ENCODE results near the gene THBS2.
"Not testable (repeated sequence)": the region's sequence is repeated elsewhere in the genome, so short reads cannot be mapped to it uniquely, and the experiment has no call there.

THBS2 gene

DNA sequence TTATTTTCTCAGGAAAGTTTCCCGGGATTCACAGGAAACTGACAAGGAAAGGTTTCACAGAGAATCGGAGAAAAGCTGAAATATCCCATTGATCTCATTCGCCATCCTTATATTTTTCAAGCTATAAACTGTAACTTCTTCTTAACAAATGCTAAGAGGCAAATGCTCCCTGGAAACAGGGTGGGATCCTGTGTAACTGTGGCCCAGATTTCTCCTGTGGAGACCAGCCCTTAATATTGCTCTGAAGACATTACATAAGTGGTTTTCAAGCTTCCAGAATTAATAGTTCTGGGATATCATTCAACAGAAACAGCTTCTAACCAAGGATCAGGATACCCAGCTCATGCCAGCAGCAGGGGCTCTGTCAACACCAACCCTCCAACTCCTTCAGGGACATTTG is 69.2 kb downstream of the THBS2 start:
- DNase-seq (ENCODE audit: low spot score) = no peak

DNA sequence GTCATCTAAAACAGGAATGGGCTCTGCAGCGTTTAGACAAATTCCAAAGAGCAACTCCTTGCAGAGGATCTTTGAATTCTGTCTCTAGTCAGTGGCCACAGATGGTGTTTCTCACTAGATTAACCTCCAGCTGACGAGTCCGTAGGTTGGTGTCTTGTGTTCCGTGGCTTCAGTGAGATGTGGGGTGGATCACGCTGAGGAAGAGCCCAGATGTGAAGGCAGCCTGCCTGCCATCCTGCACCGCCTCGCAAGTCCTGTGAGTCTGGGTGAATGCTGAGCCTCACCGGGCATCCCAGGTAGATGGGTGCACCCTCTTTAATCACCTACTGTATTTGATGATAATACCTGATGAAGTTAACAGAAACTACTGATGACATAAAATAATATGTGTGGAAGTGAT is 70.4 kb downstream of the THBS2 start:
- DNase-seq (ENCODE audit: low spot score) = no peak

DNA sequence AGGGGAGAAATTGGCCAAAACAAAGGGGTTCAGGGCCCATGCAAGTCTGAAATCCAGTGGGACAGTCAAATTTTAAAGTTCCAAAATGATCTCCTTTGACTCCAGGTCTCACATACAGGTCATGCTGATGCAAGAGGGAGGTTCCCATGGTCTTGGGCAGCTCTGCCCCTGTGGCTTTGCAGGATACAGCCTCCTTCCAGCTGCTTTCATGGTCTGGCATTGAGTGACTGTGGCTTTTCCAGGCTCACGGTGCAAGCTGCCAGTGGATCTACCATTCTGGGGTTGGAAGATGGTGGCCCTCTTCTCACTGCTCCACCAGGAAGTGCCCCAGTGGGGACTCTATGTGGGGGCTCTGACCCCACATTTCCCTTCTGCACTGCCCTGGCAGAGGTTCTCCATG is 73.8 kb downstream of the THBS2 start:
- DNase-seq (ENCODE audit: low spot score) = not testable (repeated sequence)

DNA sequence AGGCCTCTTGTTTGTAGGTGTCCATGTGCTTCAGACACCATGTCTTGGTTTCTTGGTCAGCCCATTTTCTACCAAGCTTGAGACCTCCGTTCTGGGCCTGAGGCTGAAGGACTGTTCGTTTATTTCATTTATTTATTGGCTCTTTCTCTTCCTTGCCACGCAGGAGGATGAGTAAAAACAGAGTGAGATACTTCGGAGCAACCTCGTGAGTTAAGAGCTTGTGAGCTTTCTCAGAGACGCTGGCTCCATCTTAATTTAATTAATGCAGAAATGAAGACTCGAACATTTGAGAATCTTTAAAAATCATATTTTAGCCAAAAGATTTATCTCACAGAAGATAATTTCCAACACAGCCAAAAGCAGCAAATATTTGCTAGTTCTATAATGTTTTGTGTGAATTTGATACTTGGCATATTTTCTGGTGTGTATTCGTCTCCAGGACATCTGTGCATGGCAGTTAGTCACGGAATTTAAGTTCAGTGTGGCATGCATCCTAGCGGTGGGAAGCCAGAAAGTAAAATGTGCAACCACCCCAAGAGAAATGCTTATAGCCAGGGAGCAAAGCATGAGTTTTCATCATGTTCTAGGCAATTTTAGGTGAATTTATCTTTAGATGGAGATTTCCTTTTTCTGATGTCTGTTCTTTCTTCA is 76.0 kb downstream of the THBS2 start:
- no peak for DNase-seq (ENCODE audit: low spot score)

DNA sequence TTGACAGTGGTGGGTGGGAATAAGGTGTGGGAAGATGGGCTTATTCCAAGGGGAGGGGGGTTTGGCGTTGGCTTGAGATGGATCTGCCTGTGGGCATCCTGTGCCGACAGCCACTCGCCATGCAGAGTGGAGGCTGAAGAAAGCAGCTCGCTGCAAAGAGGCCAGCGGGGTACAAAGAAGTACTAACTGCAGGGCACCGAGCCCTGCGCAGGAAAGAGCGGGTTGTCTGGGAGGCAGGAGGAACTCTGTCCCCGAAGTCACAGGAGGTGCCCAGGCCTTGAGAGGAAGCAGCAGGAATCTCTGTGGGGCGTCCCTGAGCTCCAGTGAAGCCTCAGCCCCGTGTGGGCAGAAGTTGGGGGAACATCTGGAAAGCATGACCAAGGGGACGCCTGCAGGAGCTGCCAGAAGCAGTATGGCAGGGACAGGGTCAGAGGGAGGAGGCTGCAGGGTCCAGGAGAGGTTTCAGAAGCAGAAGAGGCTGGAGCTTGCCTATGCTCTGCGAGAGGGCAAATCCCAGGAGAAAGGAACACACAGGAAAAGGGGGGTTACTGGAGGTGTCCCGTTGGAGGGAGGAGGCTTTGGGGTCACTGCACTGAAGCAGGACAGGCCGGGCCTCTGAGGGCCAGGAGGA is 77.2 kb downstream of the THBS2 start:
- DNase-seq (ENCODE audit: low spot score) = no peak

DNA sequence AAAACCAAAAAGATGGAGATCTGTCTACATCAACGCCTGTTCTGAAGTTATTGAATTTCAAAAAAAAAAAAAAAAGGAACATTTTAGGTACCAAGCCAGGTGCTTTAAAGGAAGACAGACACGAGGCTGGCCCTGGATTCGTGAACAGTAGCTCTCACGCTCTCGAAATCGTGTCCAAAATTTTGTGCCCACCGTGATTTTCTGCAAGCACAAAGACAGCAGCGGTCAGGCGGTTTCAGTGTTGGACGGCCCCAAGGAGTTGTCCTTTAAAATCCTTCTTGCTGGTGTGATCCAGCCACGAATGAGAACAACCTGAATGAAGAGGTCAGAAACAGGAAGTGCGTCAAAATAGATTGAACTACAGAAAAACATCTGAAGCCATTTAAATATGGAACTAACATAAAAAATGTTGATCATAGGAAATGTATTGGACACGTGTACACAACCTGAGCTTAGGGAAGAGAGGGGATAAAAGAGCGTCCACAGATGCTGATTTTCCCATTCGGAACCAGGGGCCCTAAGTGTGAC is 78.2 kb downstream of the THBS2 start:
- no peak for DNase-seq (ENCODE audit: low spot score)

DNA sequence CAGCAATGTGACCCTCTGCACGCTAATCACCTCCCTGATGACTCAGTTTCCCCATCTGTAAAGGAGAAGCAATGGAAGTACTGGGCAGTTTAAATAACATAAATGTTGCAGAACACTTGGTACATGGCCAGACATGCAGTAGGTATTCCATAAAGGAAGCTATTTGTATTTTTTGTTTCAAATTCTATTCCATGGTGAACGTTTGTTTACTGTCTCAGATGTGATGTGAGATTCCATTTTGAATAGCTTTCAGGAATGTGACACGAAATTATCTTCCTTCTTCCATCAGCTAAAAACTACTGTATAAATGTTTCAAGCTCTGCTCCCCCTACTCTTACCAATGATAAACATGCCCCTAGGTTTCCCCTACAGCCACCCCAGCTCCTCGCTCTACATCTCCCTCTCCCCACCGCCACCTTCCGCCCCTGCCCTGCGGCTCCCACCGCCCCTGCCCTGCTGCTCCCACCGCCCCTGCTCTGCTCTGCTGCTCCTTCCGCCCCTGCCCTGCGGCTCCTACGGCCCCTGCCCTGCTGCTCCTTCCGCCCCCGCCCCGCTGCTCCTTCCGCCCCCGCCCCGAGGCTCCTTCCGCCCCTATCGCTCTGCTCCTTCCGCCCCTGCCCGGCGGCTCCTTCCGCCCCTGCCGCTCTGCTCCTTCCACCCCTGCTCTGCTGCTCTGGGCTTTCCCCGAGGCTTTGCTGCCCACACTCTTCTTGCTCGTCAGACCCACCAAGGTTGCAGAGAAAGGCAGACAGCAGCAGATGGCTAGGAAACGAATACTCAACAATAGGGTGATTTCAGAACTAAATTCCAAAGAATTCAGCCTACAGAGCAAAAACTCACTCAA is 78.9 kb downstream of the THBS2 start:
- DNase-seq (ENCODE audit: low spot score) = no peak

DNA sequence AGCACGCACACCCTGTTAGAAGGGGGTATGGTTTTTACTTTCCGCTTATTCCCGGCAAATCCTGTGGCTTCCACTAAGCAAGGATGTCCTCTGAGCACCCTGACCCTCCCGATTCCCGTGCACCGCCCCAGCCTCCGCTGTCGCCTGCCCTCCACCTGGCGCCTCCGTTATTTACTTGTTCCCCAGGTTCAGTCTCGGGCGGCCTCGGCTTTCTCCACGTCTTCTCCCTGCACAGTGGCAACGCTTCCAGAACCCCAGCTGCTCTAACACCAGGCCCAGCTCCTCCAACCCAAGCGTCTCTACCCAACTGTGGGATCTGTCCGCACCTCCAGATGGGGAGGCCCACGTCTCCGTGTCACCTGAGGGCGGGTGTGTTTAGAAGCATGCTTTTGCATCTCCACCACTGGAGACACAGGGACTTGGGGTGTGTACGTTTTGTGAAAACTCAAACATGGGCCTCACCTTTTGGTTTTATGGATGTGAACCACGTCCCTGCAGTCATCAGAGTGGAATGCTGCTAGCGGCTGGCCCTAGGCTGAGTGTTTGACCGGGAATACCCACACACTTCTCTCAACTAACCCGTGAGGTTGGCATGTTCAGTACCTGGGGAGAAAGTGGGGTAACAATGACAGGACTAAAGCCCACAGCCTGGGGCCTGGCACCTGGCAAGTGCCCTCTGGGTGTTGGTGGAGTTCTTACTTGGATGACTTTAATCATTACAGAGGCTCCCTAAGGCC is 79.9 kb downstream of the THBS2 start:
- no peak for DNase-seq (ENCODE audit: low spot score)

DNA sequence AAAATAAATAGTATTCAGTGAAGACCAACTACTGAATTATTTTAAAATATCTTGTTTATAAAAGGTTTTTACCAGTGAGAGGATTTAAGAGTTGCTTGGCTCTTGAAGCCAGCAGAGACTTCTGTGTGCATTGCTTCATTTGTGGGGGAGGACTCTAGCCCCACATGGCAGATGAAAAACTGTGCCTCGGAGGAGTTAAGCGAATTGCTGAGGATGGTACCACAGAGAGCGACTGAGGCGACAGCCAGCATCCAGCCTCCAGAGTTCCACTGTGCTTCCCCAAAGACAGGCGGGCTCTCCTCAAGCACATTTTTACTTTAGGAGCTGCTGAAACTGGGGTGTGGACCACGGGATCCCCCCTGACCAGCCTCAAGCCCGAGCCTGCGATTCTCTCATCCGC is 80.7 kb downstream of the THBS2 start:
- no peak for DNase-seq (ENCODE audit: low spot score)

DNA sequence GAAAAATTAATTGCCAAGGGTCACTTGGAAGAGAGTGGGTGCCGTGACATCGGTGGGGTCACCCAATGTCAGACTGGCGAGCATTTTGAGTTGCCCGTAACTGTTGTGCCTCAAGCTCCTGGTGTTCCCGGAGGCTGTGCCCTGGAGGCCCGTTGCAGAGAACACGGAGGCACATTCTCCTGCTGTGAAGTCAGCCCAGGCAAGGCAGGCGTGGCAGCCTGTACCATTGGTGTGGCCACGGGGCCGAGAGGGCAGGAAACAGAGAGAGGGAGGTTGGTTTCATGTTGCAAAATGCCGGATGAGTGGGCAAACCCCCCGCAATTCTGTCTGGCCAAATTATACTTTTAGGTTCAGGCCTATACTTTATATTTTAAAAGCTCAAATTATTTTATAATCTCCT is 81.2 kb downstream of the THBS2 start:
- no peak for DNase-seq (ENCODE audit: low spot score)

DNA sequence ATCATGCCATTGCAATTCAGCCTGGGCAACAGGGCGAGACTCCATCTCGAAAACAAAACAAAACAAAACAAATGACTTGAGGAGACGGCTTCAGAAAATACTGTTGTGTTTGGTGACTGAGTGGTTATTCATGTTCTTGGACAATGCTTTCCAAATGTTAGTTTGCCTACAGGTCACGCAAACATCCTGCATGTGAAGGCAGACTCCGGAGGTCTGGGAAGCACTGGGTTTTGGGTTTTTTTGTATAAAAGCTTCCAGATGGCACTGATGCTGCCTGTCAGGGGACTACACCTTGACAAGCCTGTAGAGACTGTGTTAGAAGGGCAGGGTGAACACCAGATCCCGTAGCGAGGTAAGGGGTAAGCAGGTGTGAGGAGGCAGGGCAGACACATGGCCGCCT is 81.7 kb downstream of the THBS2 start:
- no peak for DNase-seq (ENCODE audit: low spot score)

DNA sequence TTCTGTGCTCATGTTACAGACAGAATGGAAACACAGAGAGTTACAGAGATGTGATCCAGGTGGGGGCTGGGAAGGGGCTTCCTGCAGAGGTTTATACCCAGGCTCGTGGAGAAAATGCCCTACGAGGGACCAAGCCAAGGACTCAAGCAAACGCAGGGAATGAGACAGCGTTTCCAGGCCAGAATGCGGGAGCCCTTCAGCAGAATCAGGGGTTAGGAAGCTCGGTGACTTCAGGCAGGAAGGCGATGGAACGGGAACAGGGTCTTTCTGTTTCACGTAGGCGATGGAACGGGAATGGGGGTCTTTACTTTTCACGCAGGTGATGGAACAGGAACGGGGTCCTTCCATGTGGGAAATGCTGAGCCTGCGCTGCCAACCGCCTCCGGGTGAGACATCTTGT is 82.6 kb downstream of the THBS2 start:
- no peak for DNase-seq (ENCODE audit: low spot score)

DNA sequence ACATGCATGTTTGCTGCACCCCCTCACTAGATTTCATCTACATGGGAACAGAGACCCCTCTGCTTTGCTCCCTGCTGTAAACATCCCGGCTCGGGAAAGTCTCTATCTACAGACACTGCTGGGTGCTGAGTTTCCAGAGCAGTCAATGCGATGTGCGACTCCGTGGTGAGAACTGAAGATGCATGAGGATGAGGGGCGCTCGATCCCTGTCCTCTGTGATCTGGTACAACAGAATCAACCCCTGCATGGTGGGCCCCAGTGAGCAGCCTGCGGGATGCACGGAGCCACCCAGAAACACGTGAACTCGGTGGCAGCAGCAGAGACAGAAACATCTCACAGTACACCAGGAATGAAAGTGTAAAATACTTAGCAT is 83.1 kb downstream of the THBS2 start:
- no peak for DNase-seq (ENCODE audit: low spot score)

DNA sequence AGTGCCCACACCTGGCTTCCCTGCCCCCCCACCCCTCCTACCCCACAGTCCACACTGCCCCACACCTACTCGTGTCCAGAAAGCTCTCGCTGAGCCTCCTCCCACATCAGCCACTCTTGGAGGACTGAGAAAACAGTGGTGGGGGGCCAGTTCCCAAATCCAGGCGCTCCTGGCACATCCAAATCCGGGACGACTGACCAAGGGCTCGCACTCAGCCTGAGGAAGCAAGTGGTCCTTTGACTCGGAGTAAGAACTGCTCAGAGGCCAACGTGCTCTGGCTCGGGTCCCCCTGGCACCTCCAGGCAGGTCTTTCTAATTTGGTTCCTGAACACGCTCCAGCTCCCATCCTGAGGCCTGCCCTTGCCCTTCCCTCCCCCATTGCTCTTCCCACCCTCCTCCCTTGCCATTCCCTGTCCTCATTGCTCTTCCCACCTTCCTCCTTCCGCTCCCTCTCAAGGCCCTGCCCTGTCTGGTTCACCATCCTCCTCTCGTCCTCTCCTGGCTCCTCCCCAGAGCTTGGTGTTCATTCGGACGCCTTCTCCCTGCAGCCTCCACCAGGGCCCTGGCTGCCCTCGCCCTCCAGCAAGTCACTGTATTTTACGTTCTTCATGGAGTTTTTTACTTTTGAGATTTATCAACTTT is 83.6 kb downstream of the THBS2 start:
- no peak for DNase-seq (ENCODE audit: low spot score)

DNA sequence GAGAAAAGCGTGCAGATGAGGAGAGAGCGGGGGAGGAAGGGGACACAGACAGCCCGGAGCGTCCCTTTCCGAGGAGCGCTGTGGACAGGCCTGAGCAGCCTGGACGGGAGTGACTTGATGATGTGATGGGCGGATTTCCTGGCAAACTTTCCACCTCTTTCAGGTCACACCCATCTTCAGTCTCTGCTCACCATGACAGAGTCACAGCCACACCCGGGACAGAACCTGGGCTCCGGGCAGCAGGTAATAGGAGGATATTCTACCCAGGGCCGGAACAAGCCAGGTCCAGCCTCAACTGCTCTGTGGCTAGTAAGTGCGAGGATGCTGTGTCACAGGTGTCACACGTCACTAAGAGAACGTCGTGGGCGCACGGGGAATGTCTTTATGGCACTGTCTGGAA is 84.3 kb downstream of the THBS2 start:
- no peak for DNase-seq (ENCODE audit: low spot score)

DNA sequence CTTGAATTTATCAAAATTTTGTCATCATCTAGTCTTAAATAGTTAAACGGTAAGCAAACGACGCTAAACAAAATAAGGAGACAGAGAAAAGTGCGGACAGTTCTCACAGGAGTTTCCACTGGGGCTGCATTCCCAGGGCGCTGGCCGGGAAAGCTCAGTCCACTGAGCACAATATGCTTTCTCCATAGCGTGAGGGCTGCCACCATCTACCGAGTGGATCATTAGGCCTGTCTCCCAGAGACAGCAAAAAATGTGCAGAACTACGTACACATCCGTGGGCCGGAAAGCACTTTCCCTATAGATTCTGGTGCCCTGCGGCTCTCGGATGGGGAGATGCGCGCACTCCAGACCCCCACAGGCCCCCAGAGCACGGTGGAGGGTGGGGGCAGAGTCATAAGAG is 84.9 kb downstream of the THBS2 start:
- no peak for DNase-seq (ENCODE audit: low spot score)

DNA sequence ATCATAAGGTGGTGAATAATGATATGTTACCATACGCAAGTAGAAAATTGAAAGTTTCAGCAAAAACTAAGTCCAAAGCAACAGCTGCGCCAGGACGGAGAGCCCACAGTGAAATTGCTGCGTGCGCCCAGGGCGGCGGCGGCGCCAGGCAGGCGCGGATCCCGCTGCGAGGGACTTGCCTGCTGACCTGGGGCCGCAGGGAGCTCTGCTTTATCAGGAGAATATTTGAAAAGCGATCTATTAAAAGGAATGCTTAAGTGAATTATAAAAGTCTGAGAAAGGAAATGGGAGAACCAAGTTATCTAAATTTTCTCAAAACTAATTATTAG is 85.4 kb downstream of the THBS2 start:
- no peak for DNase-seq (ENCODE audit: low spot score)

DNA sequence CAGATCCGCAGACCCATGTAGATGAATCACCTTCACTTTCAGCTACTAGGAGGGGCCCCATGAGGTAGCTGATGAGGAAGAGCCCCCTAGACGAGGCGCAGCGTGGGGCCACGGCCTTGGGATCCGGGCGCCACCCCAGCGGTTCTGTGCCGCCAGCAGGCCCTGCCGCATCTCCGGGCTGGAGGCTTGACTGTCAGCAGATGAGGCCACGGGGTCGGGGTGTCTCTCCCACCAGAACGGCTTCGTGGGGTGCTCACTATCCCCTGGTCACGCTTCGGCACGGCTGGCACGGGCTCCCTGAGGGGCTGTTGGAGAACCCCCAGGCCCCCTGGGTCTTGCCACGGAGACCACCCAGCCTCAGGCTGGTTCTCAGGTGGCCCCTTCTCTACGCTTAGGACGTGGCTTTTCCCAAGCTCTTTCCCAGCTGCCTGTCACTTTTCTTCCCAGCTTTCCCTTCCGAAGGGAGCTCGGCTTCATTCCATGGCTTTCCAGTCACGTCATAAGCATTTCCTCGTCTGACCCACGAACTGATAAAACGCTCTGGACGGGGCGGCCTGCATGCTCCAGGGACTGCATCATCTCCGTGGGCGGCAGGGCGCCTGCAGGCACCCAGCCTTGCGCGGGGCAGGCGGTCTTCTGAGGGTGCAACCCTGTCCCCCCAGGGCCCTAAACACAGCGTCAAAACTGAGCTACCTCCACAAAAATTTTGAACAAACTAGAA is 85.9 kb downstream of the THBS2 start:
- DNase-seq (ENCODE audit: low spot score) = no peak

DNA sequence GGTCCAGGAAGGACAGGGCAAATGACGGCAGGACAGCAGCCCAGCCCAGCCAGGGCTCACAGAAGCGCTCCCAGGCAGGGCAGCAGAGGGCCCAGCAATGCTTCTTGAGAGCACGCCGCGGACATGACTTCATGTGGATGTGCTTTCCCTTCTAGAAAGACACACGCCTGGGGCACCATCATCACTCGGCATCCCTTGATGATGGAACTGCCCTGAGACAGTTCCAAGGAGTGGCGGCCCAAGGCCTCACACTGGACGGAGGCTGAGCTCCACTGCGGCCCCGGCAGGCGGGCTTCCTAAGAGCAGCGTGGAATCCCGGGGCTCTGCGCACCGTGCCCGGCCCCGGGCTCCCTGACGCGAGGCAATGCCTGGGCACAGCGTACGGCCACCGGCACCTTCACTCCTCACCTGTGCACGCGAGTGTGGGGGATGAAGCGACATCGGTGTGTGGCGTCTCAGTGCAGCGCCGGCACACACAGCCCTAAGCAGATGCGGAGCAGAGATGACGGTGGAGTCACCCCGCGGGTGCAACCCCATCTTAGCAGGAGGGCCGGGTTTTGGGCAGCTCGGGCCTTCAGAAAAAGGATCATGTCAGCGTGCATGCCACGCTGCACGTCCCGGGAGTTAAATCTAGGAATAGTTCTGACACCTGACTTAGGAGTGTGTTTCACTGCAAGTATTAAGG is 86.6 kb downstream of the THBS2 start:
- DNase-seq (ENCODE audit: low spot score) = no peak

Data from hematopoietic multipotent progenitor cell treated with erythropoietin and hydrocortisone succinate and interleukin-3 and kit ligand, for 15 days (in vitro differentiated cells).